22Rv1 (cell line): ENCODE results near the gene GIT2.

Experiments
- CTCF ChIP-seq: fragments of 450-650 bp; IDR thresholded peaks from 2 replicates; pipeline ENCODE4 v1.5.1; 2017; ENCODE audit warnings: mild to moderate bottlenecking
- ZFX ChIP-seq: fragments of 450-650 bp; IDR thresholded peaks from 2 replicates; pipeline ENCODE4 v1.6.1; 2017; ENCODE audit warnings: antibody characterized with exemption, borderline replicate concordance

GRCh38 chr12:109996483-109996853, 300 bp upstream of the GIT2 start:
- TF ChIP-seq ZFX (no peak), CTCF (no peak)
